ENCODE data around the gene ZNF587.

The ZNF587 gene

GRCh38 chr19:57914531-57914930 lies 64.9 kb downstream of the ZNF587 start:
- no peak overlapping the region for H3K4me3 ChIP-seq (replicated peaks; ENCODE audit: low read depth, low read length)
- no peak for TF ChIP-seq CTCF (IDR thresholded peaks at IDR 0.05; ENCODE audit: low read depth, low read length, missing control alignments)
- no peak for DNase-seq (ENCODE audit: extremely low read depth, low read depth)
